ENCODE measurements around the gene SPATA9.

The SPATA9 gene

DNA sequence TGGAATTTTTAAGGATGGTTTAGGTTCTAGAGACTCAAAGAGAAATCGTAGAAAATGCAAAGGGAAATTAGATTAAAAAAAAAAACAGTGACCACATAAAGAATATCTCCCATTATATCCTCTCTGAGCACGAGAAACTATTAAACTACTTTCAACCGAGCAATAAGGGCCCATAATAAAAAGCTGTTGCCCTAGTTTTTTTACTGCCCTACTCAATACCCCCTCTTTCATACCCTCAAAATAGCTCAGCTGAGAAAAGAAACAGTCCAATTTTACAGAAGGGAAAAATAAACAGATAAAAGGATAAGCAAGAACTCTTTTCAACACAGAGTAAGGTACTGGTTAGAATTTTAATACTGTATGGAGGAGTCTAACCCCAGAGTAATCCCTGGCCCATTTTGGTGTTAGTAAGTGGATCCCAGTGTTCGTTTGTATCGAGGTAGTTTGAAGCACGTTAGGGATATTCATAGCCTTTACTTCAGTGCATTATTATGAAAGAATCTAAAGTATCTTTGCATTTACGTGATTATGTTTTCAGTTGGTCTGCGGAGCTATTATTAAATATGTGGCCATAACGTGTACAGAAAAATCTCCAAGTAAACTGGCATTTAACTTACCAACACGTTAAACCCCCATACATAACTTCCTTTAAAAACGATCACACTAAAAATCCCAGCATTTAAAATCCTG is 47.4 kb upstream of the SPATA9 start:
- DNase-seq (no peak), ATAC-seq (ENCODE audit: insufficient read depth, low read depth) (no peak)
- H4K20me1 ChIP-seq (ENCODE audit: insufficient read depth, low read length) = no peaks in the 10 kb centered on the region
- H3K4me1 ChIP-seq (ENCODE audit: insufficient read depth, low read length) = peaks cover 48% of the 10 kb centered on the region
- H3K4me3 ChIP-seq (ENCODE audit: low read depth in 1 of 2, low read length in 2 of 2) = peak overlapping the region; percentile 50 to 62; a peak in 3 of 4 replicates
- no peaks in the 10 kb centered on the region; the same call in 1 of the 2 replicates for H3K79me2 ChIP-seq (ENCODE audit: insufficient read depth, low read length)
- H3K9ac ChIP-seq (ENCODE audit: low read depth, low read length) = peak overlapping the region; percentile 72
- TF ChIP-seq, protein P1, sequence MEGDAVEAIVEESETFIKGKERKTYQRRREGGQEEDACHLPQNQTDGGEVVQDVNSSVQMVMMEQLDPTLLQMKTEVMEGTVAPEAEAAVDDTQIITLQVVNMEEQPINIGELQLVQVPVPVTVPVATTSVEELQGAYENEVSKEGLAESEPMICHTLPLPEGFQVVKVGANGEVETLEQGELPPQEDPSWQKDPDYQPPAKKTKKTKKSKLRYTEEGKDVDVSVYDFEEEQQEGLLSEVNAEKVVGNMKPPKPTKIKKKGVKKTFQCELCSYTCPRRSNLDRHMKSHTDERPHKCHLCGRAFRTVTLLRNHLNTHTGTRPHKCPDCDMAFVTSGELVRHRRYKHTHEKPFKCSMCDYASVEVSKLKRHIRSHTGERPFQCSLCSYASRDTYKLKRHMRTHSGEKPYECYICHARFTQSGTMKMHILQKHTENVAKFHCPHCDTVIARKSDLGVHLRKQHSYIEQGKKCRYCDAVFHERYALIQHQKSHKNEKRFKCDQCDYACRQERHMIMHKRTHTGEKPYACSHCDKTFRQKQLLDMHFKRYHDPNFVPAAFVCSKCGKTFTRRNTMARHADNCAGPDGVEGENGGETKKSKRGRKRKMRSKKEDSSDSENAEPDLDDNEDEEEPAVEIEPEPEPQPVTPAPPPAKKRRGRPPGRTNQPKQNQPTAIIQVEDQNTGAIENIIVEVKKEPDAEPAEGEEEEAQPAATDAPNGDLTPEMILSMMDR (IDR thresholded peaks at IDR 0.05; ENCODE audit: borderline replicate concordance, extremely low read depth, low read length, poor library complexity, severe bottlenecking) = no peak
- no peak for TF ChIP-seq EZH2 (IDR thresholded peaks at IDR 0.05; ENCODE audit: borderline replicate concordance, low read depth, low read length, severe bottlenecking)
- no peaks in the 10 kb centered on the region for H3K9me3 ChIP-seq (ENCODE audit: insufficient read depth, low read length, severe bottlenecking)
- no peaks in the 10 kb centered on the region for H3K36me3 ChIP-seq (ENCODE audit: insufficient read depth, low read length)
- H3K27me3 ChIP-seq (ENCODE audit: insufficient read depth, low read length, poor library complexity) = no peaks in the 10 kb centered on the region
- peak overlapping the region; percentile 84 for H3K4me2 ChIP-seq (ENCODE audit: insufficient read depth, low read length)
- H3K27ac ChIP-seq (ENCODE audit: low read length) = peak overlapping the region; percentile 70; the same call in 1 of the 2 replicates
- peak overlapping the region; percentile 70 for H2AFZ ChIP-seq (ENCODE audit: low read depth, low read length)

DNA sequence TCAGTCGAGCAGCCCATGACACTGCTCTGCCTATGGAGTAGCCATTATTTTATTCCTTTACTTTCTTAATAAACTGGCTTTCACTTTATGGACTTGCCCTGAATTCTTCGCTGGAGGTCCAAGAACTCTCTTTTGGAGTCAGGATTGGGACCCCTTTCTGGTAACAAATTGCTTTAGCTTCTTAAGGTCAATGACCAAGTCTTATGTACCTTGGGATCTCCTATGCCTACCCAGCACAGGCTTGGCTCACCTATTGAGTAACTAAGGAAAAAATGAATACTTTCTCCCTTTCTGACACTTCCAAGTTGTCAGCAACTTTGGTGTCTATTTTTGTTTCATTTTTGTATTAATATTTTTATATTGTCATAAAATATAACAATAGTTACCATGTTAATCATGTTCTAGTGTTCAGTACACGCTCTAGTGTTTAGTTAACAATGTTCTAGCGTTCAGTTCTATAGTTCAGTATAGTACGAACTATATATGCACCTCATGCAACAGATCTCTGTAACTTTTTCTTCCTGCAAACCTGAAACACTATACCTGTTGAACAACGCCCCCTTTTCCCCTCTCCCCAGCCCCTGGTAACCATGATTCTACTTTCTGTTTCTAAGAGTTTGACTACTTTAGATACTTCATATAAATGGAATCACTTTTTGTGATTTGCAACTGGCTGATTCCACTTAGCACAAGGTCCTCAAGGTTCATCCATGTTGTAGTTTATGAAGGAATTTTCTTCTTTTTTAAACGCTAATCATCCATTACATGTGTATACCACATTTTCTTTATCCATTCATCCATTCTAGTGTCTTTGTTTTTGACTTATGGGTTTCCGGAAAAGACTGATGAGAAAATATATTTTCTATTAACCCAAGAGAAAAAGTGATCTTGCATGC is 46.6 kb upstream of the SPATA9 start:
- H2AFZ ChIP-seq (ENCODE audit: low read depth, low read length) = no peak overlapping the region
- H3K27me3 ChIP-seq (ENCODE audit: insufficient read depth, low read length, poor library complexity) = no peaks in the 10 kb centered on the region
- ATAC-seq (ENCODE audit: insufficient read depth, low read depth) = no peak
- no peak overlapping the region for H3K9ac ChIP-seq (ENCODE audit: low read depth, low read length)
- DNase-seq = no peak
- no peak overlapping the region for H3K27ac ChIP-seq (ENCODE audit: low read length)
- no peaks in the 10 kb centered on the region for H3K36me3 ChIP-seq (ENCODE audit: insufficient read depth, low read length)
- peaks cover 48% of the 10 kb centered on the region for H3K4me1 ChIP-seq (ENCODE audit: insufficient read depth, low read length)
- no peaks in the 10 kb centered on the region for H4K20me1 ChIP-seq (ENCODE audit: insufficient read depth, low read length)
- no peak overlapping the region for H3K4me3 ChIP-seq (ENCODE audit: low read depth in 1 of 2, low read length in 2 of 2)
- no peaks in the 10 kb centered on the region; the same call in 1 of the 2 replicates for H3K79me2 ChIP-seq (ENCODE audit: insufficient read depth, low read length)
- no peak overlapping the region for H3K4me2 ChIP-seq (ENCODE audit: insufficient read depth, low read length)
- H3K9me3 ChIP-seq (ENCODE audit: insufficient read depth, low read length, severe bottlenecking) = no peaks in the 10 kb centered on the region
- TF ChIP-seq EZH2 (IDR thresholded peaks at IDR 0.05; ENCODE audit: borderline replicate concordance, low read depth, low read length, severe bottlenecking) = no peak
- TF ChIP-seq, protein P1 (IDR thresholded peaks at IDR 0.05; ENCODE audit: borderline replicate concordance, extremely low read depth, low read length, poor library complexity, severe bottlenecking) = no peak

DNA sequence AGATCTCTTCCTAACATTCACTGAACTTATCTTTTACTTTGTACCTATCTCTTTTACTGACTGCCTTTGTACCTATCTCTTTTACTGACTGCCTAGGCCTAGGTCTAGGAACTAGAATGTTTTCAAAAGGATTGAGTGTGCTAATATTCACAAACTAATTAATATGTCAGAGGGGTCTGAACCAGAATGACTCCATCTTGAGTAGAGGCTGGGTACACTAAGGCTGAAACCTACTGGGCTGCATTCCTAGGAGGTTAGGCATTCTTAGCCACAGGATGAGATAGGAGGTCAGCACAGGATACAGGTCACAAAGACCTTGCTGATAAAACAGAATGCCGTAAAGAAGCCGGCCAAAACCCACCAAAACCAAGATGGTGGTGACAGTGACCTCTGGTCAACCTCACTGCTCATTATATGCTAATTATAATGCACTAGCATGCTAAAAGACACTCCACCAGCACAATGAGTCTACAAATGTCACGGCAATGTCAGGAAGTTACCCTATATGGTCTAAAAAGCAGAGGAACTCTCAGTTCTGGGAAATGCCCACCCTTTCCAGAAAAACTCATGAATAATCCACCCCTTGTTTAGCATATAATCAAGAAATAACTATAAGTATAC is 45.8 kb upstream of the SPATA9 start:
- Histone ChIP-seq H3K9me3 (ENCODE audit: insufficient read depth, low read length, severe bottlenecking) (no peaks in the 10 kb centered on the region), H3K4me1 (ENCODE audit: insufficient read depth, low read length) (peaks cover 52% of the 10 kb centered on the region), H2AFZ (ENCODE audit: low read depth, low read length) (no peak overlapping the region), H3K9ac (ENCODE audit: low read depth, low read length) (no peak overlapping the region), H3K79me2 (ENCODE audit: insufficient read depth, low read length) (no peaks in the 10 kb centered on the region; the same call in 1 of the 2 replicates), H4K20me1 (ENCODE audit: insufficient read depth, low read length) (no peaks in the 10 kb centered on the region), H3K4me2 (ENCODE audit: insufficient read depth, low read length) (no peak overlapping the region), H3K36me3 (ENCODE audit: insufficient read depth, low read length) (no peaks in the 10 kb centered on the region), H3K27ac (ENCODE audit: low read length) (no peak overlapping the region), H3K27me3 (ENCODE audit: insufficient read depth, low read length, poor library complexity) (no peaks in the 10 kb centered on the region), H3K4me3 (ENCODE audit: low read depth in 1 of 2, low read length in 2 of 2) (no peak overlapping the region)
- TF ChIP-seq, protein P1 (IDR thresholded peaks at IDR 0.05; ENCODE audit: borderline replicate concordance, extremely low read depth, low read length, poor library complexity, severe bottlenecking) = no peak
- no peak for TF ChIP-seq EZH2 (IDR thresholded peaks at IDR 0.05; ENCODE audit: borderline replicate concordance, low read depth, low read length, severe bottlenecking)
- ATAC-seq (ENCODE audit: insufficient read depth, low read depth) = no peak
- no peak for DNase-seq

Measured in DND-41 (cell line).